ENCODE results near the gene DOCK1.
A peak's percentile ranks its signal among the peaks of the same experiment; 100 is the strongest.
"Not testable (repeated sequence)": the region's sequence is repeated elsewhere in the genome, so short reads cannot be mapped to it uniquely, and the experiment has no call there.

The DOCK1 gene

GRCh38 chr10:126904818-126905701 is at the start of gene DOCK1:
Gene DOCK1, plus strand, starts transcription at chr10:126905428. Its CDS starts 90 bp downstream, at chr10:126905518.
- DNase-seq (ENCODE audit: low read depth), result peak; percentile 18

- DNase-seq (ENCODE audit: low read depth), result no peak
Measured at GRCh38 chr10:126857178-126857806, 47.9 kb upstream of the DOCK1 start.

- peak; percentile 91 for DNase-seq (ENCODE audit: low read depth)
Measured at GRCh38 chr10:126867567-126868365, 37.5 kb upstream of the DOCK1 start.

GRCh38 chr10:126868371-126868770 is 36.9 kb upstream of the DOCK1 start:
- DNase-seq (ENCODE audit: low read depth), result no peak

GRCh38 chr10:126872135-126872534 is 33.1 kb upstream of the DOCK1 start:
- DNase-seq (ENCODE audit: low read depth), result no peak

- DNase-seq (ENCODE audit: low read depth), result no peak
Measured at GRCh38 chr10:126872768-126873167, 32.5 kb upstream of the DOCK1 start.

GRCh38 chr10:126876456-126876855 is 28.8 kb upstream of the DOCK1 start:
- DNase-seq (ENCODE audit: low read depth), result no peak

GRCh38 chr10:126877390-126877789 is 27.8 kb upstream of the DOCK1 start:
- no peak for DNase-seq (ENCODE audit: low read depth)

- no peak for DNase-seq (ENCODE audit: low read depth)
Measured at GRCh38 chr10:126878594-126878993, 26.6 kb upstream of the DOCK1 start.

GRCh38 chr10:126880926-126881325 is 24.3 kb upstream of the DOCK1 start:
- no peak for DNase-seq (ENCODE audit: low read depth)

- not testable (repeated sequence) for DNase-seq (ENCODE audit: low read depth)
Measured at GRCh38 chr10:126882055-126882454, 23.2 kb upstream of the DOCK1 start.

- not testable (repeated sequence) for DNase-seq (ENCODE audit: low read depth)
Measured at GRCh38 chr10:126888436-126888835, 16.8 kb upstream of the DOCK1 start.

GRCh38 chr10:126889421-126889820 is 15.8 kb upstream of the DOCK1 start:
- DNase-seq (ENCODE audit: low read depth), result no peak

GRCh38 chr10:126890797-126891196 is 14.4 kb upstream of the DOCK1 start:
- not testable (repeated sequence) for DNase-seq (ENCODE audit: low read depth)

GRCh38 chr10:126892226-126893175 is 12.7 kb upstream of the DOCK1 start:
- no peak for DNase-seq (ENCODE audit: low read depth)

- no peak for DNase-seq (ENCODE audit: low read depth)
Measured at GRCh38 chr10:126893206-126893605, 12.0 kb upstream of the DOCK1 start.

- DNase-seq (ENCODE audit: low read depth), result no peak
Measured at GRCh38 chr10:126893841-126894240, 11.4 kb upstream of the DOCK1 start.

GRCh38 chr10:126895214-126895781 is 9.9 kb upstream of the DOCK1 start:
- DNase-seq (ENCODE audit: low read depth), result no peak

- no peak for DNase-seq (ENCODE audit: low read depth)
Measured at GRCh38 chr10:126898460-126898859, 6.8 kb upstream of the DOCK1 start.

GRCh38 chr10:126899529-126899928 is 5.7 kb upstream of the DOCK1 start:
- DNase-seq (ENCODE audit: low read depth), result not testable (repeated sequence)

GRCh38 chr10:126902157-126902556 is 3.1 kb upstream of the DOCK1 start:
- peak; percentile 47 for DNase-seq (ENCODE audit: low read depth)
